Endothelial cell of hepatic sinusoid (primary cell): ENCODE results near the gene YIPF5.

Experiments
- in situ Hi-C: cut with HindIII; loops from 2 replicates; pipeline ENCODE4 v1.10.0; 2017; ENCODE audit warnings: low sequenced_read_pairs

YIPF5 gene

DNA sequence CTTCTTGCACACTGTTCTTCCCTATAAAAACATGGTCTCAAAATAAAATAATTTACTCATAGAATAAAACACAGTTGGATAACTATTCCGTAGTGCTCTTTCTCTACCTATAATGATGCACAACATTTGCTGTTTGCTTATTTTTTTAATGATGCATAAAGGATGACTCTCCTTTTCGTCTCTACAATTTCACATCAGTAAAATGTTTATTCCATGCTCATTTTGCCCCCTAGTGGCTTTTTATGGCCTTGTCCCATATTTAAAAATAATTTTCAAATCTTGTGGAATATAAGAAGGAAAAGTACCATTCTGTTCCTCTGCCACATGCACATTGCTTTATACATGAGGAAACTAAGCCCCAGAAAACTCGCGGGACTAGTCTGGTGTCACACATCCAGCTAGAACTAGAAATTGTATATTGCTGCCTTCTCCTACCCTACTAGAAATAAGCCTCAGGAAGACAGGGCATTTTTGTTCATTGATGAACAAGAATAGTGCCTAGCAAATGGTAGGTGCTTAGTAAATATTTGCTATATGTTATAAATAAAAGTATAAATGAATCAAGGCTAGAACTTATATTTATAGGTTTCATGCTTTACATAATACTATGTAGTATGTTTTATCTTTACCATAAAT, 12.9 kb upstream of the YIPF5 start:
- in situ Hi-C loops, result no loop called here

DNA sequence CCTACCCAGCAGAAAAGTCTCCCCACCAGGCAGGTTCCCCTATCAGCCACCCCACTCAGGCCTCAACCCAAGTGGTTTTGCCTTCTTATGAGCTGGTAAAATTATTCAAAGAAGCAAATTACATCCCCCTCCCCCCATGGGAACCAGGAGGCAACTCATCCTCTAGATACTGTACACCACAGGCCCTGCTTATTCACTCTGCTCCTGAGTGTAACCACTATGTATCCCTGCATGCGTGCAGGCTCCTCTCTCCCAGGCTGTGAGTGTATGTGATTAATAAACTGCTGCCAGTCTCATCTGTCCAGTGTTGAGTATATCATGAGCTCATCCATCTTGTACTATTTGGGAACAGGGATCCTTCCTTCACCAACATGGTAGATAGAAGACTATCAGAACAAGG, 8.8 kb upstream of the YIPF5 start:
- in situ Hi-C loops, result no loop called here

DNA sequence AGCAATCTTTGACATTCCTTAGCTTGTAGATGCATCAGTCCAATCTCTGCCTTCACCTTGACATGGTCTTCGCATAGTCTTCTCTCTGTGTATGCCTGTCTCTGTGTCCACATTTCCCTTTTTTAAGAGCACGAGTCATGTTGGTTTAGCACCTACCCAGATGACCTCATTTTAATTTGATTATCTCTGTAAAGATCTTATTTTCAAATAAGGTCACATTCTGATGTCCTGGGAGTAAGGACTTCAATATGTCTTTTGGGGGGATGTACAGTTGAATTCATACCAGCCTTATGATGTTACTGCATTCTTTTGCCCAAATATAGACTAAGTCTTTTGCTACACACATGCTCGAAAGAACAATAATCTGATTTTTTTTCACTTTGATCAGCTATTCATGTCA, 7.1 kb upstream of the YIPF5 start:
- in situ Hi-C loops, result no loop called here

DNA sequence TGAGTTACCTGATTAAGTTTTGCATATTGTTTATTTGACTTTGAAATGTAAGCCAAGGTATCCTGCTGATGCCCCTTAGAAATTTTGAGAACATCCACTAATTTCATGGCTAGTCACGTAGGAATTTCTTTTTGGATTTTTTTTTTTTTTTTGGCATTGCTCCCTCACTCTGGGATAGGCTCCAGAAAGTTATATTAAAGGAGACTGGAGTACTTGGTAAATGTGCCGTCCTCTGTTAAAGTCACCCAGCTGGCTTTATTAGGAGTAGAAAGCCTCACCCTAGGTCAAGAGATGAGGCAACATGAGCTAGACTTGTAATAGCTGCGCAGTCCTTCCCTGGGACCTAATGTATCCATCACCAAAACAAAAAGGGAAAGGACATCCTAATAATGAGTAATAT, 3.3 kb upstream of the YIPF5 start:
- in situ Hi-C loops, result no loop called here

DNA sequence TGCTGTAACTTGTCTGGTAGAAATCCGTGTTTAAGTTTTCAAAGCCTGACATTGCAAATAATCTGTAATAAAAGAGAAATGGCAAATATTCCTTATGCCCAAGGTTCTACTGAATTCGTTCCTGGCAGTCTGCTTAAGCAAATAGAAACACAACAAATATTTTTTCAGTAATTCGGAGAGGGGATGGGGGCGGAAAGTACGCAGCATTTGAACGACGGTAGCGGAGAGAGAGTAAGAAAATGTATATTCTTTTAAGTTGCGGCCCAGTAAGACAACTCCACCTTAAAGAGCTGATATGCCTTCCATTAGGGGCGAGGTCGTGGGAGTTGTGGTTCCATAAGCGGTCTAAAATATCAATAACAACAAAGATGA, 569 bp downstream of the YIPF5 start:
- in situ Hi-C loops, result no loop called here

DNA sequence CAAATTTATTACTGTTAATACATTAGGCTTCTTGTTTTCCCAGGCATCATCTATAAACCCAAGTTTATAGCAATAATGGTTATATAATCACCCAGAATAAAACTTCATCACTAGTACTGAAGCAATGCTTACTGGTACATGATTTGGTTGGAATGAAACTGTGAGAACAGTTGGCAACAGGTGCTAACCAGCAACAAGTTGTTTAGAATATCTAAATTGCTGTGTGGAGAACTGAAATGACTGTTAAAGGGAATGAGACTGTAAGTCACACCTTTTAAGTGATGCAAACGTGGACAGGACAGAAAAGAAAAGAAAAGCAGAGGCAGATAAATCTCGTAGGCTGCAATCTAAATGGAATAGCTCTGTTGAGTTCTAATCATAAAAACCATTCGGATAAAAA, 2.5 kb downstream of the YIPF5 start:
- in situ Hi-C loops, result no loop called here

DNA sequence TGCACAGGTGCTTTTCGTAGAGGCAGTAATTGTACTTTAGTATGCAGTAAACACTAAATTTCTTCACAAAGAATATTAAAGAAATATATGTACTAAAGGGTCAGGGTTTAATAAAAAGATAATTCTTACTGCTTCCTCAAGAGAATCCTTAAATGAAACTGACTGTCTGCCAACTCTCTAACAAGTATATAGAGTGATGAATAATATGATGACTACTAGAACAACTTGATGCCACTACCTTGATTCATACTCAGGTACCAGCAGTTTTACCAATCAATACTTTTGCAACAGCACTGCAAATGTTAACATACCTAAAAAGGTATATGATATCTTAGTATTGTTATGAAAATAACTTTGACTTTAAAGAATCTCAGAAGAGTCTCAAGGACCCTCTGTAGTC, 3.8 kb downstream of the YIPF5 start:
- in situ Hi-C loops, result no loop called here

DNA sequence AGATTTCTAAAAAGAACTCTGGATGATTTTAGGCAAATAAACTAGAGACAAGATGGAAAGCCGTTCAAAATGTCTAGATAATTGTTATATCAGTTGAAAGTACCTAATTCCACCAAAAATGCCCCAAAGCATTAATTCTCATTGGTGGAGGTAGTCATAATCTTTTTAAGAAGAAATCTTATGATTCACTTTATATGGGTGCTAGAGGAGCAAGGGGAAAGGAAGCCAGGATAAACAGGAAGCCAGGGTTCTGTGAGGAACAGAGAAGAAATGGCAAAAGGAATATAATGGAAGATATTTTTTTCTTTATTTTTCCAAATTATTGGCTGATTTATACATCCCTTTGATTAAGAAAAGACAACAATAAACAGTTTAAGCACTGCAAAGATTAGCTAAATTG, 7.8 kb downstream of the YIPF5 start:
- in situ Hi-C loops, result no loop called here

DNA sequence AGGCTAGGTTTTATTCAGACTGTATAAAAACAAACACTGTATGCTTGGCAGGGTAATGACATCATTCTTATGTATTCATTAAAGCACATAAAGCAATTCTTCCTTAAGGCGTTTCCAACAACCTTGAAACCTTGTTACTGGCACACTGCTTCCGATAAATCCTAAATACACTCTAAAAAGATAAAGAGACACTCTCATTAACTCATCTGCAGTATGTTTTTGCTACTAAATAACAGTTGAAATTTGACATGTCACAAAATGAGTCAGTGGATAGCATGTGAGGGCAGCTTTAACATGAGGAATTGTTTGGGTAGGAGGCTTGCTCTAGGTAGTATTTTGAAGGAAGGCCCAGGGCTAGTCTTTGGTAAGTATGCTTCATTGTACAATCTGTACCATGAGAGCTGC, 13.7 kb downstream of the YIPF5 start:
- in situ Hi-C loops, result no loop called here

DNA sequence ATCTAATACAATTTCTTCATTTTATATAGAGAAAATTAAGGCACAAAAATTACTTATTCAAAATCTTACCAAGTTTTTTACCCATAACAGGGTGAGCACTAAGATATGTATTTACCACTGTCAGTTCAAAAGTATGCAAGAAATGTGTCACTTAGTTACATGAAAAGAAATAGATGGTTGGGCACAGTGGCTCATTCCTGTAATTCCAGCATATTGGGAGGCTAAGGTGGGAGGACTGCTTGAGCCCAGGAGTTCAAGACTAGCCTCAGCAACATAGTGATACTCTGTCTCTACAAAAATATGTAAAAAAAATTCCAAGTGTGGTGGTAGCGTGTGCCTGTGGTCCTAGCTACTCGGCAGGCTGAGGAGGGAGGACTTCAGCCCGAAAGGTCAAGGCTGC, 19.4 kb downstream of the YIPF5 start:
- in situ Hi-C loops, result no loop called here

DNA sequence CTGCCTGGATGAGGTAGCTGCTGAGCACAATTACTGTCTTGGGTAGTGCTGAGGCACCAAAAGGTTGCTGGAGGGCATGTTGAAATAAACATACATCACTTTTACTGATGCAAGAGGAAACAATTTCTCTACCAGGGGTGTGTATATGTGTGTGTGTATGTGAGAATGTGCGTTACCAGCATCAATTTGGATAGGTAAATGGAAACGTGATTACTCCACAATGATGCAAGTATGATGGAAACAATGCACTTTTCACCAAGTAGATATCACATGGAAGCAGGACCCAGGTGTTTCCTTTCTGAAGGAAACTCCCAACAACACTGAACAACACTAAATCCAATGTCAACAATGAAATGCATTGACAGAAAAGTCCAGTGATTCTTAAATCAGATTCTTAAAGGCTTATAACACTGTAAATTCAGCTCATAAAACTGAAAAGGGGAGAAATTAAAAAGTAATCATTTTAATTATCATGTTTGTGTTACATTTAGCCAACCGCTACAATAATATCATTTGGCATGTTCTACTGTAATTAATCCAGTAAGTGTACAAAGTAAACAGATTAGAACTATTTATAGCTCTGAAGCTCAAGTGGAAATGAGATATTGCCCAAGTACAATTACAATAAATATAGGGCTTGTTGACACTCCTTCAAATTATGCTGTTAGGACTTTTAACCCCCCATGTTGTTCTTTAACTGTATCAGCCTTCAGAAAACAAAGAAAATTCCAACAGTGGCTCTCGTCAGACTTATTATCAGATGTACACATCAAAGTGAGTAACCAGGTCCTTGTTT, 25.3 kb downstream of the YIPF5 start:
- in situ Hi-C loops, result no loop called here

DNA sequence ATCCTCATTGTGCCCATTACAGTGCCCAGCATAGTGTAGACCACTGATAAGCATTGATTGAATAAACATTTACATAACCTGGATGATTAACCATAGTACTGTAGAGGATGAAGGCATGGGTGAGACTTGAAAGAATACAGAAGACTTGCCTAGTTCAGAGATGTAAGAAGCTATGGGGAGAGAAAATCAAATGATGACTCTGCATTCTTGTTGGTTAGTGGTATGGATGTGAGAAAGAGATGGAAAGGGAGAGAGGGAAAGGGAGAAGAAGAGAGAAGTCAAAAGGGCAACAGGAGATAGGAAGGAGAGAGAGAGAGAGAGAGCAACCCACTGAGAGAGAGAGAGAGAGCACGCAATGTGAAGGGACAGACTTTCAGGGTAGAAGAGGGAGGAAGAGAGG, 26.8 kb downstream of the YIPF5 start:
- in situ Hi-C loops, result no loop called here

DNA sequence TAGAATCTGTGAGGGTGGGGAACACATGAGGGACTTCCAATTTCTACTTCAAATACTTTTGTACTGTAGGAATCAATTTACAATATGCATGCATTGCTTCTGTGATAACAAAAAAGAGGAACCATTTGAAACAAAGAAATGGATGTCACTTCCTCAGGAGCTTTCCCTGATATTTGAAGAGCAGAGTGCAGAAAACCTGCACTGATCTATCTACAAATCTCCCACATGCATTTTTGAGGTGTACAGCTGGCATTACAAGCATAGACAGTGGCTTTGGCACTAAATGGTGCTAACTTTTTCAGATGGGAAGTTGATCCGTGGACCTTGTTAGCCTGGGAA, 27.7 kb downstream of the YIPF5 start:
- in situ Hi-C loops, result no loop called here

DNA sequence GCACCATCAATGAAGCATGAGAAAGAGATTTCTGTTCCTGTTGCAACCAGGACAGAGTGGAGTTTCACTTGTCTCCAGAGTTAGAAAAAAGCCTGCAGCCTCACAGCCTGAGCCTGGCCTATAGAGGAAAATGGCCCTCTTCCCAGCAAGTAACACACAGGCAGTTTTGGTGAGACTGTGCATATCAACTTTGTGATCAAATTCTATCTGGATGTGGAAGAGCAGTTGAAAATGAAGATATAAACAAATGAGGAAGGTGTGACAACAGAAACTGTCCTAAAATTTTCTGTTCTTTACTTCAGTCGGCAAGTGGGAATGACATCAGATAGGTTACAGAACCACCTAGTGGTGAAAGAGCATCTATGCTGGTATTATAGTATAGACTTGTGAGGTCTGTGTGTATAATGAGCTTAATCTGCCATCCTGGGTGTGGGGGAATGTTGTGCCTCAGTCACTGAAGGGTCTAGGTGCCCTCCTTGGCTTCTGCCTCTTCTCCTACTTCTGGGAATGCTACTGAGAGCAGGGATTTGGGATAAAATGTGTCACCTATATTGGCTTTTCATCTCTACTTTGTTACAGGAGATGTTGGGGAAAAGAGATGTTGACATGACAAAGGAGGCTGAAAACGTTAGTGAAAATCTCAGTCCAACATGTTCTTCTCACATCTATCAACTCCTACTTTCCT, 28.2 kb downstream of the YIPF5 start:
- in situ Hi-C loops, result no loop called here

DNA sequence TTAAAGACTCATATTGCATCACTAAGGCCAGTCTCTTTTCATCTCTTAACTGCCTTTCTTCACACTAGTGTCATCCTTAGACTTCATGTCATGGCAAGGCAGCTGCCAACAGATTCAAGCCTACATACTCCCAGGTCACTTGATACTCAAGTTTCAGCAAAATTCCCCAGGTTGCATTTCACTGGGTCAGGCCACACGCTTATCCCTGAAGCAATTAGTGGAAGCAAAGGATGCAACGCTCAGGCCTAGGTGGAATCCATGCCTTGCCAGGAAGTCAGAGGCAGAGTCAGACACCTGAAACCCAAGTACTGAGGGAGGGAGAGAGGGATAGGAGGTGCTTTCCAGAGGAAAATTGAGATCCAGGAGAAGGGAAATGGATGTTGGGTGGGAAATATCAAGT, 28.9 kb downstream of the YIPF5 start:
- in situ Hi-C loops, result no loop called here

DNA sequence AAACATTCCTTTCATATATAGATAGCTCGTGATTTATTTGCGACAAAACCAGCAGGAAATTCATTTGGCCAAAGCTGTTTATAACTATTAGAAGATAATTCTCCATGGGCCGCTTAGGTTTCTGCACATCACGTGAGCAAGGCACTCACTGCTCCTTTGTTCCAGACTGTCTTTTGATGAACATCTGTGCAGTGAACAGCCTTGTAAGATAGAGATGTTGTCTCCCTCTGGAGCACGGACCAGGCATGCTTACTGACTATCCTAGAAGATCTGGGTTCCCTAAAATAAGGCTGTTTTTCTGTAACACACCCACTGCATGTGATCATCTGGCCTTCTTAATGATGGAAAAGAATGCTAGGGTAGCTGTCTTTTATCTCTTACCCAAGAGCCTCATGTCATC, 30.9 kb downstream of the YIPF5 start:
- in situ Hi-C loops, result no loop called here

DNA sequence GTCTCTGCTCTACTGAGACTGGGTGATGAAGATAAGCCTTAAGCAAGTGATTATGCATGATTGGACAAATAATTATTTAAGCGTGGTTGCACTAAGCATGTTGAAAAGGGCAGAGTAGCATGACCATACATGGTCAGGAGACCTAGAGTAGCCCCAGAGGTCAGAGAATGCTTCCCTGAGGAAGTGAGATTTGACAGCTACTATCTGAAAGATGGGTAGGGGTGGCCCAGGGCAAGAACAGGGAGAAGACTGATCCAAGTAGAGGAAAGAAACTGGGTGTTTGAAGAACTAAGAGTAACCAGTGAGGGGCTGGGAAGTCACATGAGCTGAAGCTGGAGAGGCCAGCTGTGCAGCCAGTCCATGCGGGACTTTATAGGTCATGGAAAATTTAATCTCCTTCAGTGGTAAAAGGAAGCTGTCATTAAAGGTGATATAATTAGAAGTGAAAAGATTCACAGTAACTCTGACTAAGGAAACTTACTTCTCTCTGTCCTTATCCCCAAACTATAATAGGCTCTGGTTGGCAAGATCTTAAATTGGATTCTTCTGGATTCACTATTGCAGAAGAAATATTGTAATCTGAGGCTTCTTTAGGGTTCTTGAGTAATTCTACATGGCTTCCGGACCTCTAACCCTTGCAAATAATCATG, 35.2 kb downstream of the YIPF5 start:
- in situ Hi-C loops, result no loop called here

DNA sequence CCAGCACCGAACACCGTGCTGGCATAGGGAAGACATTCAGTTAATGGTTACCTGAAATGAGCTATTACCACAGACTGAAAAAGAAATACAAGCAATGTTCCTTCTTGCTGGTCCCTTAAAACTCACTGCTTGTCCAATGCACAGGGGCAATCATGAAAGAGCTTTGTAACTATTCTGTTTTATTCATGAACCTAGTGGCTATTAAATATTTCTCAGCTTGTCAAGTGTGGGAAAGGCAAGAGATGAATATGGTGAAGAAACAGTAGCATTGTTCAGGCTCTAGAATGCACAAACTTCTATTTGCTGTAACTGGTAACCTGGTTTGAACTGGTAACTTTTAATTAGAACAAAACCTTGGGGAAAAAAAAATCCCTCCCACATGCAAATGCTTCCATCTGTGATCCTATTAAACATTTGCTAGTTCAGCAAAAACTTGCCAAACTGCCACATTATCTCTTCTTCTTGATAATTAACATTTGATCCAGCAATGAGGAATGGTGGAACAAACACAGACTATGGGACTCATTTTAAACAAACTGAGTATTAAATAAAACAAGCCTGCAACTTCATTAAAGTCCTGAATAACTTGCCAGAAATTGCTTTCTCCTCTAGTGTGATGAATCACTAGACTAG, 36.1 kb downstream of the YIPF5 start:
- in situ Hi-C loops, result no loop called here

DNA sequence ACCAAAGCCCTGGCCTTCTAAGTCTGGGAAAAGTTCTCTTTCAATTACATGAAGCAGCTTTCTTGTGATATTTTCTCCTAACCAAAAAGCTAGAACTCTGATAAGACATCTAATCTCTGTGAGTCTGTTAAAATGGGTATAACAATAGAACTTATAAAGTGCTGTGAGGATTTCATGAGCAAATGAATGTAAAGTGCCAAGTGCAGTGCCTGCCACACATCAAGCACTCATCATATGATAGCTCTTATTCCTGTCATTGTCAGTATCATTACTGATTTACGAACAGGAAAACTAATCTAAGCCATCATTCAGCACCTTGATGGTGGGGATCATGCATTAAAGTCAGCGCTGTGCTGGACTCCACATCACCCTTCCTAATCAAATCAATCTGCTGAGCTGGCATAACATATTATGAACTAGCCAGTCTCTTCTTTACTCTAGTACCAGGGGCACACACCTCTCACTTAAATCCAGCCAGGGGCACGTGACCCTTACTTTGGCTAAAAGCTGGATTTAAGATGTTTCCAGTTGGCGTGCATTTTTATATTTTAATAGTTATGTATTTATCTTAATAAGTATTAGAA, 37.3 kb downstream of the YIPF5 start:
- in situ Hi-C loops, result no loop called here

DNA sequence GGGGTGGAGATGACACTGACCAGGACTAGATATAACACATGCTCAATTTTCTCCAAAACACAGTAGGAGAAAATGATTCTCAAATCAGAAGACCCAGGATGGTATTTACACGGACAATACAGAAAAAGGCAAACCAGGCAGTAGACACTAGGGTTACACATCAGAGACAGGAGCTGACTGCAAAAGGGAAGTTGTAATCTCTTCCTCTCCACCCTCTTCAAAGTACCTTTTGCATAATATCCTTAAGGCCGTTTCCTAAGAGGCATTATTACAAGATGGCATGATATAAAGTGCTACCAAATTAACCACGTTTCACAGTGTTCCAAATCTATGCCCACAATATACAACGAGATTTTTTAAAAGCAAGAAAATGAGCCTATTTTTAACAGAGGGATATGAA, 39.2 kb downstream of the YIPF5 start:
- in situ Hi-C loops, result no loop called here

DNA sequence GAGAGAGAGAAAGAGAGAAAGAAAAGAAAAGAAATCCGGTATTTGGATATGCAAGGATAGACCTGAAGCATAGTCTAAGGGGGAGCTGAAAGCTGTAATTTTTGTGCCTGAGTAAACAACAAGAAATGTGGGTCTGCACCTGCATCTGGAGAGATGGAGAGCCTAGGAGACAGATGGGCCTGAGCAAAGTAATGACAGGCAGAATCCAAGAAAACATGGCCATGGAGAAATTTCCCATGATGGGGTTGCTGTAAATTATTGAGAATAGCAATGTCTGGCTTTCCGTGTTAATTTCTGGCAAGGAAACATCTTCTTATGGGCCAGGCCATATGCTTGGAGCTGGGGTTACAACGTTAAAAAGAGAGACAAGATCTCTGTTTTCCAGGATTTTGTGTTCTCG, 40.2 kb downstream of the YIPF5 start:
- in situ Hi-C loops, result no loop called here
